Inflammatory macrophage treated with lipopolysaccharide for 1 hour (primary cell): ENCODE data around the gene LPIN2.
"Not testable (repeated sequence)": the region's sequence is repeated elsewhere in the genome, so short reads cannot be mapped to it uniquely, and the experiment has no call there.

Source experiments
- DNase-seq, 2 donors: peaks; one replicate each; pipeline ENCODE4 v3.0.0-alpha.2; 2020 to 2022

LPIN2 gene

DNA sequence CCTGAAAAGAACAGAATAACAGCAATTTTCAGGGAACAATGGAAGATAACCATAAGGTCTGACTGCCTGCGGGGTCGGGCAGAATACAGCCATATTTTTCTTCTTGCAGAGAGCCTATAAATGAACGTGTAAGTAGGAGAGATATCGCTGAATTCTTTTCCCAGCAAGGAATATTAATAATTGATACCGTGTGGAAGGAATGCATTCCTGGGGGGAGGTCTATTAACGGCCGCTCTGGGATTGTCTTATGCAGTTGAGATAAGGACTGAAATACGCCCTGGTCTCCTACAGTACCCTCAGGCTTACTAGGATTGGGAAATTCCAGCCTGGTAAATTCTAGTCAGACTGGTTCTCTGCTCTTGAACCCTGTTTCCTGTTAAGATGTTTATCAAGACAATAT, 9.2 kb downstream of the LPIN2 start:
- not testable (repeated sequence) for DNase-seq

DNA sequence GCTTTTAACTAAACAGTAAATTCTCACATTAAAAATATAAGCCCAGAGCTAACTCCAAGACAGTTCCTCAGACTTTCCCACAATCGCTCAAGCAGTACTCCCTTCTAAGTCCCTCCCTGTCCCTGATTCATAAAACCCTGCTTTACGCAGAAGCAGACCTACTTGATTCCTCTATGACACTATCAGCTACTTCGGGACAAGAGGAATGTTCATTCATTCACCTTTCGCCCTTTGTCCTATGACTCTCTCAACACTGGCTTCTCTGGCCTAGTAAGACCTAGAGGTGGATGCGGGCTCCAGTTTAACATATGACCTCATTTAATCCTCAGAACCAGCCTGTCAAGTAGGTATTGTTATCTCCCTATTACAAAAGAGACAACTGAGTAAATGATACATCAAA, 10.2 kb downstream of the LPIN2 start:
- no peak for DNase-seq

- no peak for DNase-seq
These were observed 14.3 kb downstream of the LPIN2 start for GRCh38 chr18:2998644-2999043.

GRCh38 chr18:2997846-2998564, 14.9 kb downstream of the LPIN2 start:
- no peak for DNase-seq

- DNase-seq = no peak
These were observed 15.5 kb downstream of the LPIN2 start for GRCh38 chr18:2997429-2997828.

DNA sequence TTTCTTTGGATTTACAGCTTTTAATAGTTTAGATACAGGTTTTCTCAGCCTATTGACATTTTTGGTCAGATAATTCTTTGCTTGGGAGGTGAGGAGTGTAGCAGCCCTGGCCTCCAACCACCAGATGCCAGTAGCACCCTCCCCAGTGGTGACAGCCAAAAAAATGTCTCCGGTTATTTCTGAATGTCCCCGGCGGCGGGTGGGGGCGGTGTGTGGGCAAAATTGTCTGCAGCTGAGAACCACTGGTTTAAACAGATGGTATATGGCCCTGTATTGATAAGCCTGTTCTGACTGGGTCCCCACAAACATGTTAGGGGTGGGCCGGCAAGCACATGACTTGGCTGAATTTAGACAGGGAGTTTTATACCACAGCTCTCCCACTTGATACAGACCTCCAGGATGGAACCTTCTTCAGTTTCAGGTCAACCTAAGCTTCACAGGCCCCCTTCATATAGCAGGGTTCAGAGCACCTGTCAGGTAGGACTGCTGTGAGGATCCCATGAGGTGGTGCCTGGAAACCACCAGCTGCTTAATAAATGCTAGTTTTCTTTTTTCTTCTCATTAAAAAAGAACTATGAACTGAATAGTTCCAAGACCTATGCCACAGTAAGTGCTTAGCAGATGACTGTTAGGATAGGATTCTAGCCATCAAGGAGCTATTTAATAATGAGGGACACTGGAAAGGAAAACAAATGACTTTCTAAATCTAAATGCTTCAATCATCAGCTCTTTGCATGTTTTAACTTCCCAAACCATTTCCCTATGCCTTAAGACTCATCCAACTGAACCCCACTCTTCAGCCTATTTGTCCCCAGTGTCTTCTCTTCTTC, 18.1 kb downstream of the LPIN2 start:
- peak in 1 of 2 donors; percentile 50 for DNase-seq

DNA sequence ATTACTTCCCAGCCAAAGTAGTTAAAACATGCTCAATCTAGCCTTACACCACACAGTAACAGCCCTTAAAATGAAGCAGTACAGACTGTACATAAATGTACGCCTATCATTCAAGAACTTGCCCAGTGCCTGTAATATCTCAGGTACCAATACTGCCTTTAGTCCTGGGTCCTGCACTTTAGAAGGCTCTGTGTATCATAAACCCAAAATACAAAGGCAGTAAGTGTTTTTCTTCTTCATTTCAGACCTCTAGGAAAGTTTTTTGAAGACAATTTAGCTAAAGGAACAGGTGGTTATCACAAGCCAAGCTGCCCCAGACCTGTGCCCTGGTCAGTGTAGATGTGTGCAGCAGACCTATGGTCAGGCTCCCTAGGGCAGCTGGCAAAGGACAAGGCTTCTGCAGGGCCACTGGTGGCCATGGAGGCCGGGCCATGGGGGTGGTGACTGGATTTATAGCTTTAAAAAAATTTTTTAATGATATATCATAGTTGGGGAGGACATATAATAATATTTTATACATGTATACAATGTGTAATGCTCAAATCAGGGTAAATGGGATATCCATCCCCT, 18.8 kb downstream of the LPIN2 start:
- no peak for DNase-seq

DNA sequence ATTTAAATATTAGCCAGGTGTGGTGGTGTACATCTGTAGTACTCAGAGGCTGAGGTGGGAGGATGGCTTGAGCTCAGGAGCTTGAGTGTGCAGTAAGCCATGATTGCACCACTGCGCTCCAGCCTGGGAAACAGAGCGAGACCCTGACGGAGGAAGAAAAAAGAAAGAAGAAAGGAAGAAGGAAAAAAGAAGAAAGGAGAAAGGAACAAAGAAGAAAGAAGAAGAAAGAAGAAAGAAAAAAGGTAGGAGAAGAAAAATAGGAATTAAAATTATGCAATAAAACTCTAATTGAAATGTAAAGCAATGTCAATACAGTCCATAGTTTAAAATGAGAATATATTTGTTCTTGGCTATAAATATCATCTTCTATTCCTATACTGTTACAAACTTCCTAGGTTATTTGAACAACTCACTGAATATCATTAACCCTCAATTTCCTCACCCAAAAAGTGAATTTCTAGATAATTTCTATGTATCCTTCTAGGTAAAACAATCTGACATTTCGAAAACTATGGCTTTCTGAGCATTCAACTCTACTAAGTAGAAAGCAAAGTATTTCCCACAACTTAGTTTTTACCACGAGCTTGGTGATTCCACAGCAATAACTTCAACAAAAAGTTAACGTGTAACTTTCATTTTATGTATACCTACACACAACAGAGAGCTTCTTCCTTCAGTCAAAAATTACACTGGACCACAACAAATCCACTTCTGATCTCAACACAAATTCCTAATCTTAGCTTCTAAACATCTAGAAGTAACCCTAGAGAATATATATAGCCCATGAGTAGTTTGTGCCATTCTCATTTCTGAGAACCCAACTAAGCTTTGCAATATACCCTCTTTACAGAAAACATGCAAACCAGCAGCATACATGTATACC, 19.7 kb downstream of the LPIN2 start:
- no peak for DNase-seq

GRCh38 chr18:2990956-2991640, 21.8 kb downstream of the LPIN2 start:
- no peak for DNase-seq

GRCh38 chr18:2987876-2988790, 24.8 kb downstream of the LPIN2 start:
- no peak for DNase-seq

- DNase-seq = no peak
These were observed 26.6 kb downstream of the LPIN2 start for GRCh38 chr18:2986150-2986865.

DNA sequence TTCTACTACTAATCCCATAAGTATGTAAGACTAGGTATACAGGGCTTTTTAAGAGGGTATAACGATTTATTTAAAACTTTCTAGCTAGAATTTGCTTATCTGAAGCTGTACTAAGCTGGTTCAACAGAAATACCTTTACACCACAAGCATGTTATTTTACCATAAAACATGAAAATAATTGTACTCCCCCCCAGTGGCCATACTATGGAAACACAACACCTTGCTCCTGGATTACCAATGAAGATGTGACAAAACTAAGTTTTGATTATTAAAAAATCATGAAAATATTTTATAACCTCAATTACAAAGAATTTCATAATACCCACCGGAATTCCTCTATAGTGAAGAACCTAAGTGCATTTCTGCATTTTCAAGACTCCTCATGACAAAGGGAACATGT, 27.3 kb downstream of the LPIN2 start:
- no peak for DNase-seq

- DNase-seq = peak in 1 of 2 donors; percentile 79
These were observed 28.2 kb downstream of the LPIN2 start for GRCh38 chr18:2984703-2985261.

DNA sequence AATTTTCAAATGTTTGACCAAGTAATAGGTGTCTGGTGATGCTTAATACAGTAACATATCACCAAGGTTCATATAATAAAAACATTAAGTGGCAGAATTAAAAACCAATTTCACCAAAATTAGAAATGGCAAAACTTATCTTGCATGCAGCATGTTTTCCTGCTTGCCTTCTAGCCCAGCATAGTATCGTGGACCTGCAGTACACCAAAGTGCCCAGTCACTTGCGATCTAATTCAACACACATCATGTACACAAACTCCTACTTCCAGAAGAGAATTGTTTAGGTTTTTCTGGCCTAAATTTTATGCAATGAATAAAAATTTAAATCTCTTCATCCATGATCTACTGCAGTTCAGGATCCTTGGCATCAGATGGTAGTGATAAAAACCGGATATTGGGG, 28.9 kb downstream of the LPIN2 start:
- DNase-seq = no peak

DNA sequence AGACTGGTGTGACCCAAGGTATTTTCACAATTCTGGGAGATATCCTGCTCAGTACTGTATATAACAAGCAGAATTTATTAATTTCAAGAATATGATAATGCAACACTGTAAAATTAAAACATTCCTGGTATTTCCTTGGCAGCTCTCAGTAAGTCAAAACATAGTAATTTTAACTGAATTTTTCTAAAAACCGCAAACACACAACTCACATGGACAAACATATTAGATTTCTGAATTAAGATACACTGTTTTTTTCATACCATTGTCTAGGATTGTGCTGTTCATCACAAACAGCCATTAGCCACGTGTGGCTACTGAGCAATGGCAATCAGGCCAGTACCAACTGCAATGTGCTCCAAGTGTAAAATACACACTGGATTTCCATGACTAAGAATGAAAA, 29.6 kb downstream of the LPIN2 start:
- no peak for DNase-seq

DNA sequence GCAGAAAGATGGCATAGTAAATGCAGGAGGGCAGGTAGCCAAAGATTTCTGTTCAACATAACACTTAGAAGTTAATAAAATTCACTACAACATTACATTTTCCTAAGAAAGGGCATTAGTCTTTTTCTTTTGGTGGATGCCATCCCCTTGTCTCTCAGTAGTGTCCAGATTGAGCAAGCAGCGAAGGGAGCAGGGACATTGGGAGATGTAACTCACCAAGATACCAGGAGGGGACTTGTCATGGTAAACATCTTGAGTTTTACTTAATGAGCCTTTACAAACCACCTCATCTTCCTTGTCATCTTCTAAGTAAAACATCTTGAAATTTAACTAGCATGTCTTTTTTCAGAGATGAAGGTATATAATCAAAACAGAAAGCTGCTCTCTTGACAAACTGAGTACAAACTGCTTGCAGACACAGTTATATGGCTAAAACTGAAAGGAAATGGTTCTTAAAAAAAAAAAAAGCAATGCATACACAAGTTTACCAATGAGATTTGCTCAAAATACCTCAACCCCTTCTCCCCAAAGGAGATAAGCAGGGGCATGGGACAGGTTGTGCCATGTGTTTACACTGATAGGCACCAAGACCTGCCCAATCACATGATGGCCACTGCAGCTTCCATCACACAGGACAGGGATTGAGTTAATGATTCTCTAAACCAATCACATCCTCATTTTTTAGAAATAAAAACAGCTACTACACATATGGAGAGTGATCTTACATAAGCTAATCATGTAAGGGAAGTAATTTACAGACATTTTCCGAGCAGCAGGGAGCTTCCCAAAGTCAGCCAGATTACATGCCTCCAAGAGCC, 30.3 kb downstream of the LPIN2 start:
- DNase-seq = no peak

- DNase-seq = no peak
These were observed 30.9 kb downstream of the LPIN2 start for GRCh38 chr18:2982022-2982421.

DNA sequence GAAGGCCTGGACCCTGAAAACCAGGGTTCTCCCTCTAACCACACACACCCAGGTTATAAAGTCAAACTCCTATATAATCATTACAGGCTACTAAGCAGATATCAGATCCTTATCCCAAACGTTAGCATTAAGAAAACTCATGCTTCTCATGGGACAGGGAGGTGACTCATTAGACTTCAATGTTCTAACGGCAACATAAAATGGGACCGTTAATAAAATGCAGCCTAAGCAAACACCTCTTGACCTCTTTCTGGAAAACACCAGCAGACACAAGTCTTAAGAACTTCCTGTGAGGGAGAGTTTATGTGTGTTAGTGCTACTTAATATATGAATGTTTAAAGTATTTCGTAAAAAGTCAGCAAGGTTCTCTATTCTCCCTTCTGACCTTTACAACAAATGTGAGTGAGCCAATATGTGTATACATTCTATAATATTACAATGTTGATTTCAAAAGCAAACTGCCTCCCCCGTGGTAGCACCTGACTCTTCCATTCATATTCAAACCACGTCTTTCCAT, 31.7 kb downstream of the LPIN2 start:
- DNase-seq = peak; percentile 58 to 77
